SK-N-MC (cell line): ENCODE measurements around the gene FCHO1.
"Not testable (repeated sequence)": the region's sequence is repeated elsewhere in the genome, so short reads cannot be mapped to it uniquely, and the experiment has no call there.

Experiments used
- DNase-seq: peaks from one replicate; pipeline ENCODE4 v3.0.0-alpha.2; 2011; ENCODE audit warnings: low read depth, low spot score
- H3K27ac ChIP-seq: fragments of 200-600 bp; sonication (generic); 2 replicates; pipeline ENCODE4 v1.5.1; 2016; ENCODE audit warnings: mixed run types
- H3K36me3 ChIP-seq: fragments of 200-600 bp; sonication (generic); 2 replicates; pipeline ENCODE4 v1.6.1; 2017; ENCODE audit warnings: antibody characterized with exemption, low read length, mixed read lengths; ENCODE audit not compliant: insufficient read depth
- H3K4me3 ChIP-seq: fragments of 200-600 bp; sonication (generic); 2 replicates; pipeline ENCODE4 v1.5.1; 2016
- H3K9ac ChIP-seq: fragments of 200-600 bp; sonication (generic); 2 replicates; pipeline ENCODE4 v1.8.0; 2017; ENCODE audit warnings: mixed run types, mixed read lengths; ENCODE audit not compliant: insufficient read length
- H3K9me3 ChIP-seq: fragments of 200-600 bp; sonication (generic); 2 replicates; pipeline ENCODE4 v1.6.1; 2017; ENCODE audit warnings: low read depth, mild to moderate bottlenecking, antibody characterized with exemption, low read length, moderate library complexity, mixed read lengths
- EZH2 ChIP-seq: fragments of 200-600 bp; sonication (generic); IDR thresholded peaks from one replicate; pipeline ENCODE4 v1.6.1; 2017; ENCODE audit warnings: antibody characterized with exemption
- FOXP2 ChIP-seq: optimal IDR thresholded peaks from 2 replicates; pipeline ENCODE3; 2011; ENCODE audit warnings: mild to moderate bottlenecking, moderate library complexity; ENCODE audit not compliant: insufficient read depth; ENCODE audit errors: extremely low read length, control extremely low read depth
- POLR2AphosphoS5 ChIP-seq: IDR thresholded peaks from 2 replicates; pipeline ENCODE4 v1.6.1; 2012; ENCODE audit warnings: mild to moderate bottlenecking, low read depth, low read length, borderline replicate concordance

Gene FCHO1

GRCh38 chr19:17765069-17765618 is 13.9 kb downstream of the FCHO1 start:
- H3K9ac ChIP-seq, result no peak overlapping the region
- H3K36me3 ChIP-seq, result no peaks in the 10 kb centered on the region
- TF ChIP-seq POLR2AphosphoS5 (no peak), FOXP2 (no peak), EZH2 (no peak)
- DNase-seq, result no peak
- no peaks in the 10 kb centered on the region for H3K9me3 ChIP-seq
- H3K4me3 ChIP-seq, result no peak overlapping the region
- no peak overlapping the region for H3K27ac ChIP-seq

GRCh38 chr19:17766543-17767131 is 15.4 kb downstream of the FCHO1 start:
- no peak for TF ChIP-seq FOXP2
- TF ChIP-seq POLR2AphosphoS5, result no peak
- no peak for TF ChIP-seq EZH2
- no peak overlapping the region for H3K27ac ChIP-seq
- no peak overlapping the region for H3K9ac ChIP-seq
- no peak for DNase-seq
- no peaks in the 10 kb centered on the region for H3K36me3 ChIP-seq
- peak overlapping the region; percentile 69 for H3K4me3 ChIP-seq
- no peaks in the 10 kb centered on the region for H3K9me3 ChIP-seq

- H3K4me3 ChIP-seq, result no peak overlapping the region
- H3K27ac ChIP-seq, result no peak overlapping the region
- no peak for TF ChIP-seq FOXP2
- no peak for TF ChIP-seq POLR2AphosphoS5
- TF ChIP-seq EZH2, result no peak
- H3K36me3 ChIP-seq, result no peaks in the 10 kb centered on the region
- no peaks in the 10 kb centered on the region for H3K9me3 ChIP-seq
- H3K9ac ChIP-seq, result no peak overlapping the region
- no peak for DNase-seq
Measured at GRCh38 chr19:17767559-17767958, 16.3 kb downstream of the FCHO1 start.

GRCh38 chr19:17770613-17771012 is 19.3 kb downstream of the FCHO1 start:
- Histone ChIP-seq H3K27ac (no peak overlapping the region), H3K9ac (no peak overlapping the region), H3K9me3 (no peaks in the 10 kb centered on the region), H3K36me3 (no peaks in the 10 kb centered on the region), H3K4me3 (no peak overlapping the region)
- no peak for DNase-seq
- TF ChIP-seq FOXP2, result no peak
- TF ChIP-seq POLR2AphosphoS5, result no peak
- no peak for TF ChIP-seq EZH2

- H3K27ac ChIP-seq, result no peak overlapping the region
- no peak for DNase-seq
- no peak overlapping the region for H3K9ac ChIP-seq
- no peak for TF ChIP-seq EZH2
- no peak for TF ChIP-seq POLR2AphosphoS5
- no peak for TF ChIP-seq FOXP2
- H3K4me3 ChIP-seq, result no peak overlapping the region
- H3K9me3 ChIP-seq, result no peaks in the 10 kb centered on the region
- H3K36me3 ChIP-seq, result no peaks in the 10 kb centered on the region
Measured at GRCh38 chr19:17772172-17772571, 20.9 kb downstream of the FCHO1 start.

GRCh38 chr19:17775245-17775927 is 24.1 kb downstream of the FCHO1 start:
- H3K9ac ChIP-seq, result no peak overlapping the region
- no peaks in the 10 kb centered on the region for H3K9me3 ChIP-seq
- TF ChIP-seq EZH2, result no peak
- TF ChIP-seq POLR2AphosphoS5, result no peak
- no peak for TF ChIP-seq FOXP2
- no peak overlapping the region for H3K4me3 ChIP-seq
- no peaks in the 10 kb centered on the region for H3K36me3 ChIP-seq
- DNase-seq, result no peak
- H3K27ac ChIP-seq, result no peak overlapping the region

GRCh38 chr19:17775991-17776803 is 24.9 kb downstream of the FCHO1 start:
- H3K36me3 ChIP-seq, result no peaks in the 10 kb centered on the region
- H3K4me3 ChIP-seq, result no peak overlapping the region
- no peak overlapping the region for H3K27ac ChIP-seq
- DNase-seq, result no peak
- TF ChIP-seq POLR2AphosphoS5 (no peak), FOXP2 (no peak), EZH2 (no peak)
- no peaks in the 10 kb centered on the region for H3K9me3 ChIP-seq
- H3K9ac ChIP-seq, result no peak overlapping the region

GRCh38 chr19:17777840-17778239 is 26.6 kb downstream of the FCHO1 start:
- not testable (repeated sequence) for H3K9ac ChIP-seq, H3K4me3 ChIP-seq, DNase-seq, H3K36me3 ChIP-seq, H3K9me3 ChIP-seq, H3K27ac ChIP-seq
